Posterior cingulate gyrus (tissue), 11 donors: ENCODE measurements around the gene TRPM1.

Experiments used
- DNase-seq, 10 donors: peaks; one replicate each; pipeline versions ENCODE4 v3.0.0 to v3.0.0-alpha.2; 2020 to 2021; ENCODE audit warnings: mixed read lengths in 3 of 10
- intact Hi-C: fragments of 100-400 bp; cut with DNase I; formaldehyde crosslinking; loops from one replicate; pipeline ENCODE4 v1.15.1; 2023

TRPM1 gene

GRCh38 chr15:31025996-31026395, 75.5 kb downstream of the TRPM1 start:
- intact Hi-C loops: no loop called here
- DNase-seq: no peak

GRCh38 chr15:31024979-31025378, 76.5 kb downstream of the TRPM1 start:
- no peak for DNase-seq
- intact Hi-C loops: no loop called here

- intact Hi-C loops: no loop called here
- no peak for DNase-seq
These were observed 77.2 kb downstream of the TRPM1 start for GRCh38 chr15:31024330-31024729.

GRCh38 chr15:31023841-31024240, 77.7 kb downstream of the TRPM1 start:
- intact Hi-C loops: no loop called here
- DNase-seq: no peak

GRCh38 chr15:31021067-31021665, 80.4 kb downstream of the TRPM1 start:
- intact Hi-C loops: no loop called here

GRCh38 chr15:31020542-31020941, 81.0 kb downstream of the TRPM1 start:
- no peak for DNase-seq
- intact Hi-C loops: no loop called here

More at GRCh38 chr15:31021067-31021665, 80.4 kb downstream of the TRPM1 start:
- DNase-seq: no peak

GRCh38 chr15:31019986-31020385, 81.5 kb downstream of the TRPM1 start:
- intact Hi-C loops: no loop called here
- DNase-seq: no peak

- intact Hi-C loops: no loop called here
- no peak for DNase-seq
These were observed 84.2 kb downstream of the TRPM1 start for GRCh38 chr15:31017311-31017710.

GRCh38 chr15:31016446-31016915, 85.0 kb downstream of the TRPM1 start:
- intact Hi-C loops: no loop called here
- no peak for DNase-seq

GRCh38 chr15:31014608-31014925, 87.0 kb downstream of the TRPM1 start:
- intact Hi-C loops: no loop called here
- DNase-seq: no peak

GRCh38 chr15:31013863-31014607, 87.5 kb downstream of the TRPM1 start:
- no peak for DNase-seq
- intact Hi-C loops: no loop called here

- DNase-seq: no peak
- intact Hi-C loops: no loop called here
These were observed 89.1 kb downstream of the TRPM1 start for GRCh38 chr15:31012455-31012854.

GRCh38 chr15:31010036-31010435, 91.5 kb downstream of the TRPM1 start:
- no peak for DNase-seq
- intact Hi-C loops: no loop called here

GRCh38 chr15:31005660-31006059, 95.9 kb downstream of the TRPM1 start:
- intact Hi-C loops: loop anchor here (10.0 kb wide), 2 partner anchors 61 to 89 kb away; no protein-coding TSS in a partner anchor
- no peak for DNase-seq

- DNase-seq: no peak
- intact Hi-C loops: loop anchor here (10.0 kb wide), 2 partner anchors 59 to 91 kb away; no protein-coding TSS in a partner anchor
These were observed 97.2 kb downstream of the TRPM1 start for GRCh38 chr15:31004220-31004733.

- intact Hi-C loops: loop anchor here (10.0 kb wide), 2 partner anchors 57 to 93 kb away; no protein-coding TSS in a partner anchor
These were observed 99.8 kb downstream of the TRPM1 start for GRCh38 chr15:31001702-31002101.

GRCh38 chr15:30999729-31000128, 101.8 kb downstream of the TRPM1 start:
- intact Hi-C loops: loop anchor here (10.0 kb wide), 2 partner anchors 55 to 95 kb away; no protein-coding TSS in a partner anchor
- DNase-seq: no peak

More at GRCh38 chr15:31001702-31002101, 99.8 kb downstream of the TRPM1 start:
- DNase-seq: no peak

- DNase-seq: no peak
- intact Hi-C loops: no loop called here
These were observed 104.3 kb downstream of the TRPM1 start for GRCh38 chr15:30997270-30997669.

GRCh38 chr15:30992249-30992864, 109.2 kb downstream of the TRPM1 start:
- DNase-seq: no peak
- intact Hi-C loops: no loop called here

GRCh38 chr15:30991255-30992235, 110.0 kb downstream of the TRPM1 start, which contains the start of gene MTMR10:
Gene MTMR10 (minus strand): TSS chr15:30991628. CDS start chr15:30991506, 122 bp downstream.
- peak; percentile 41 to 95 (median 65) for DNase-seq
- intact Hi-C loops: loop anchor here (2.0 kb wide), 2 partner anchors 69 to 89 kb away; partner anchors contain the start of gene FAN1
